ENCODE measurements around the gene OSGEP. TPM values are rescaled to one million over a fixed set of nuclear protein-coding genes. Genes with fewer than 3 reads are reported as not detected.

The OSGEP gene
- total and polyA plus RNA-seq, 8 donors, result 24.7 to 71.8 (median 52.5) TPM

- H3K4me3 ChIP-seq, result no peak overlapping the region
- 64 to 89% (median 76%) methylated on average over 5 of the region's 5 CpGs for WGBS, 5 donors
- peaks cover 4 to 19% (median 10%) of the 10 kb centered on the region in 4 donors for H3K36me3 ChIP-seq
- H3K9me3 ChIP-seq, result no peaks in the 10 kb centered on the region
- TF ChIP-seq CTCF (IDR thresholded peaks at IDR 0.05), result no peak
- no peak for TF ChIP-seq POLR2AphosphoS5 (IDR thresholded peaks at IDR 0.05)
- TF ChIP-seq POLR2A (IDR thresholded peaks at IDR 0.05), result no peak
- TF ChIP-seq EP300 (IDR thresholded peaks at IDR 0.05), result no peak
- DNase-seq, result peak in 1 of 2 donors; percentile 39
- peaks cover 0 to 11% (median 0%) of the 10 kb centered on the region in 3 donors for H3K27me3 ChIP-seq
- H3K4me1 ChIP-seq, result peaks cover 0 to 5% (median 1%) of the 10 kb centered on the region in 4 donors
- intact Hi-C loops (cut with DNase I; ENCODE audit: low total_unique reads), result no loop called here
- no peak overlapping the region for H3K27ac ChIP-seq
Observed at GRCh38 chr14:20440882-20441281, 13.7 kb downstream of the OSGEP start.

GRCh38 chr14:20440465-20440864 is 14.1 kb downstream of the OSGEP start:
- intact Hi-C loops (cut with DNase I; ENCODE audit: low total_unique reads), result no loop called here
- WGBS, 5 donors, result 78 to 90% (median 82%) methylated on average over 5 of the region's 5 CpGs
- no peak overlapping the region for H3K4me3 ChIP-seq
- H3K27me3 ChIP-seq, result peaks cover 0 to 16% (median 0%) of the 10 kb centered on the region in 3 donors
- H3K4me1 ChIP-seq, result peaks cover 0 to 6% (median 2%) of the 10 kb centered on the region in 4 donors
- no peak overlapping the region for H3K27ac ChIP-seq
- H3K9me3 ChIP-seq, result no peaks in the 10 kb centered on the region
- TF ChIP-seq CTCF (IDR thresholded peaks at IDR 0.05), result no peak
- no peak for TF ChIP-seq POLR2AphosphoS5 (IDR thresholded peaks at IDR 0.05)
- TF ChIP-seq POLR2A (IDR thresholded peaks at IDR 0.05), result no peak
- no peak for TF ChIP-seq EP300 (IDR thresholded peaks at IDR 0.05)
- peaks cover 2 to 14% (median 6%) of the 10 kb centered on the region in 4 donors for H3K36me3 ChIP-seq
- DNase-seq, result no peak

GRCh38 chr14:20438664-20439063 is 15.9 kb downstream of the OSGEP start:
- H3K27me3 ChIP-seq, result peaks cover 0 to 22% (median 0%) of the 10 kb centered on the region in 3 donors
- intact Hi-C loops (cut with DNase I; ENCODE audit: low total_unique reads), result no loop called here
- TF ChIP-seq POLR2A (IDR thresholded peaks at IDR 0.05) (no peak), EP300 (IDR thresholded peaks at IDR 0.05) (no peak), CTCF (IDR thresholded peaks at IDR 0.05) (no peak), POLR2AphosphoS5 (IDR thresholded peaks at IDR 0.05) (no peak)
- no peak for DNase-seq
- WGBS, 5 donors, result 77 to 94% (median 91%) methylated on average over 7 of the region's 7 CpGs
- H3K9me3 ChIP-seq, result no peaks in the 10 kb centered on the region
- H3K4me3 ChIP-seq, result no peak overlapping the region
- peaks cover 0 to 15% (median 6%) of the 10 kb centered on the region in 4 donors for H3K4me1 ChIP-seq
- no peak overlapping the region for H3K27ac ChIP-seq
- H3K36me3 ChIP-seq, result no peaks in the 10 kb centered on the region

- Histone ChIP-seq H3K4me1 (peaks cover 0 to 15% (median 6%) of the 10 kb centered on the region in 4 donors), H3K27ac (no peak overlapping the region), H3K27me3 (peaks cover 0 to 22% (median 0%) of the 10 kb centered on the region in 3 donors), H3K9me3 (no peaks in the 10 kb centered on the region), H3K4me3 (no peak overlapping the region), H3K36me3 (no peaks in the 10 kb centered on the region)
- TF ChIP-seq EP300 (IDR thresholded peaks at IDR 0.05) (no peak), POLR2A (IDR thresholded peaks at IDR 0.05) (no peak), CTCF (IDR thresholded peaks at IDR 0.05) (no peak), POLR2AphosphoS5 (IDR thresholded peaks at IDR 0.05) (no peak)
- no peak for DNase-seq
- WGBS, 5 donors, result 85 to 93% (median 89%) methylated on average over 4 of the region's 4 CpGs
- intact Hi-C loops (cut with DNase I; ENCODE audit: low total_unique reads), result no loop called here
Observed at GRCh38 chr14:20436363-20436755, 18.3 kb downstream of the OSGEP start.

Data from stomach (tissue), 9 donors.